ENCODE measurements around the gene FRMD5.

FRMD5 gene

GRCh38 chr15:43975770-43976169, 219.3 kb downstream of the FRMD5 start:
- no CpG with 5 or more reads among the region's 1 CpG for WGBS
- no peak for DNase-seq
- H2AK5ac ChIP-seq (ENCODE audit: low read length, severe bottlenecking) = no peak overlapping the region

DNA sequence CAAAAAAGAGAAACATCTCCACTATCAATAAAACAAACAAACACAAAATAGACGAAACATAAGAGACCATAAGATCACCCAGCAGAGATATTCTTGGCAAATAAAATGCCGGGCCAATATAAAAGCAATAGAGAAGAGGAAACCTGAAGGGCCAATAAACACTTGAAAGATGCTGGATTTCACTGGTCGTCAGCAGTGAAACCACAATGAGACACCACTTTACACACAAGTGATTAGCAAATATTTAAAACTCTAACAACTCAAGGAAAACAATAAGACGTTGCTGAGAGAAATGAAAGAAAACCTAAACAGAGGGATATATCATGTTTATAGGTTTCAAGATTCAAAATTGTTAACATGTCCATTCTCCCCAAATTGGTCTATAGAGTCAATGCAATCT, 219.7 kb downstream of the FRMD5 start:
- Histone ChIP-seq H2BK120ac (ENCODE audit: low read depth, low read length) (no peak overlapping the region), H4K8ac (ENCODE audit: low read length) (no peak overlapping the region), H3K23ac (ENCODE audit: low read length in 2 of 2) (no peak overlapping the region), H3K79me1 (replicated peaks; ENCODE audit: low read length, poor library complexity, severe bottlenecking) (peaks cover 16% of the 10 kb centered on the region), H3K18ac (ENCODE audit: low read depth in 1 of 2, low read length in 2 of 2) (no peak overlapping the region), H3K27me3 (ENCODE audit: control insufficient read depth in 1 of 2, insufficient read depth in 1 of 2, low read length in 2 of 2) (no peaks in the 10 kb centered on the region), H4K91ac (ENCODE audit: low read length) (no peak overlapping the region), H2BK12ac (ENCODE audit: low read length in 2 of 2) (no peak overlapping the region), H3K4me2 (ENCODE audit: low read length, poor library complexity, severe bottlenecking) (no peak overlapping the region), H3K14ac (ENCODE audit: low read length in 2 of 2) (no peak overlapping the region), H3K9ac (ENCODE audit: low read length) (no peak overlapping the region), H3K4ac (ENCODE audit: low read depth in 1 of 2, low read length in 2 of 2) (no peak overlapping the region), H2BK15ac (ENCODE audit: low read depth, poor library complexity, severe bottlenecking) (no peak overlapping the region), H2AK5ac (ENCODE audit: low read length, severe bottlenecking) (no peak overlapping the region), H3K4me3 (ENCODE audit: insufficient read depth in 1 of 2, low read depth in 1 of 2, low read length in 2 of 2) (no peak overlapping the region), H2AFZ (ENCODE audit: low read depth, low read length) (no peak overlapping the region), H3K9me3 (ENCODE audit: control insufficient read depth, low read length) (no peaks in the 10 kb centered on the region), H3K4me1 (ENCODE audit: control insufficient read depth, insufficient read depth, low read depth, low read length) (peaks cover 2% of the 10 kb centered on the region), H3K27ac (ENCODE audit: low read length, poor library complexity, severe bottlenecking) (no peak overlapping the region), H2BK5ac (ENCODE audit: low read depth, low read length, poor library complexity, severe bottlenecking) (no peak overlapping the region), H3K36me3 (ENCODE audit: control insufficient read depth in 1 of 2, insufficient read depth in 2 of 2, low read depth in 1 of 2, low read length in 2 of 2) (no peaks in the 10 kb centered on the region)
- DNase-seq = no peak
- 67% methylated on average over 3 of the region's 4 CpGs for WGBS

More at GRCh38 chr15:43975770-43976169, 219.3 kb downstream of the FRMD5 start:
- Histone ChIP-seq H3K4me3 (ENCODE audit: insufficient read depth in 1 of 2, low read depth in 1 of 2, low read length in 2 of 2) (no peak overlapping the region), H3K27me3 (ENCODE audit: control insufficient read depth in 1 of 2, insufficient read depth in 1 of 2, low read length in 2 of 2) (no peaks in the 10 kb centered on the region), H3K9me3 (ENCODE audit: control insufficient read depth, low read length) (no peaks in the 10 kb centered on the region), H3K36me3 (ENCODE audit: control insufficient read depth in 1 of 2, insufficient read depth in 2 of 2, low read depth in 1 of 2, low read length in 2 of 2) (no peaks in the 10 kb centered on the region), H2BK12ac (ENCODE audit: low read length in 2 of 2) (no peak overlapping the region), H2AFZ (ENCODE audit: low read depth, low read length) (no peak overlapping the region), H3K4me2 (ENCODE audit: low read length, poor library complexity, severe bottlenecking) (no peak overlapping the region), H3K4ac (ENCODE audit: low read depth in 1 of 2, low read length in 2 of 2) (no peak overlapping the region), H3K27ac (ENCODE audit: low read length, poor library complexity, severe bottlenecking) (no peak overlapping the region), H4K91ac (ENCODE audit: low read length) (no peak overlapping the region), H2BK5ac (ENCODE audit: low read depth, low read length, poor library complexity, severe bottlenecking) (no peak overlapping the region), H3K9ac (ENCODE audit: low read length) (no peak overlapping the region), H3K18ac (ENCODE audit: low read depth in 1 of 2, low read length in 2 of 2) (no peak overlapping the region), H2BK15ac (ENCODE audit: low read depth, poor library complexity, severe bottlenecking) (no peak overlapping the region), H3K23ac (ENCODE audit: low read length in 2 of 2) (no peak overlapping the region), H4K8ac (ENCODE audit: low read length) (no peak overlapping the region), H3K4me1 (ENCODE audit: control insufficient read depth, insufficient read depth, low read depth, low read length) (peaks cover 2% of the 10 kb centered on the region), H3K14ac (ENCODE audit: low read length in 2 of 2) (no peak overlapping the region), H3K79me1 (replicated peaks; ENCODE audit: low read length, poor library complexity, severe bottlenecking) (peaks cover 16% of the 10 kb centered on the region), H2BK120ac (ENCODE audit: low read depth, low read length) (no peak overlapping the region)

DNA sequence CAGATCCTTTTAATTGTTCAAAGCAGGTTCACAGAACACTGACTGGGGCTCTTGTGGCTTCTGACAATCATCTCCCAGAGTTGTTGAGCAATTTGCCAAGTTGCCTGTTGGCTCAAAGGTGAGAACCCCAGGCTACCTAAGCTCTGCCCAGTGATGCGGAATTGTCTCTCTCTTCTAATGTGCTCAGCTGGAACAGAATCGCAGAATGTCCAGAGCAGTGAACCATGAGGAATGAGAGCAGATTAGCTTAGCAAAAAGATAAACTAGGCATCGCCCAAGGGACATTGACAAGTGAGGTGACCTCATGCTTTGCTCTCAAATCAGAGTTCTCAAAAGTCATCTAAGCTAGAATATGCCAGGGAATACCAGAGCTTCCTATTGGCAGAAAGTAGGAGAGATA, 220.2 kb downstream of the FRMD5 start:
- H3K4ac ChIP-seq (ENCODE audit: low read depth in 1 of 2, low read length in 2 of 2) = no peak overlapping the region
- H2BK120ac ChIP-seq (ENCODE audit: low read depth, low read length) = no peak overlapping the region
- H3K18ac ChIP-seq (ENCODE audit: low read depth in 1 of 2, low read length in 2 of 2) = no peak overlapping the region
- H3K23ac ChIP-seq (ENCODE audit: low read length in 2 of 2) = no peak overlapping the region
- H3K9ac ChIP-seq (ENCODE audit: low read length) = no peak overlapping the region
- no peak overlapping the region for H4K8ac ChIP-seq (ENCODE audit: low read length)
- H3K79me1 ChIP-seq (replicated peaks; ENCODE audit: low read length, poor library complexity, severe bottlenecking) = peaks cover 16% of the 10 kb centered on the region
- H4K91ac ChIP-seq (ENCODE audit: low read length) = no peak overlapping the region
- H2AFZ ChIP-seq (ENCODE audit: low read depth, low read length) = no peak overlapping the region
- H2BK12ac ChIP-seq (ENCODE audit: low read length in 2 of 2) = no peak overlapping the region
- no peaks in the 10 kb centered on the region for H3K36me3 ChIP-seq (ENCODE audit: control insufficient read depth in 1 of 2, insufficient read depth in 2 of 2, low read depth in 1 of 2, low read length in 2 of 2)
- peaks cover 2% of the 10 kb centered on the region for H3K4me1 ChIP-seq (ENCODE audit: control insufficient read depth, insufficient read depth, low read depth, low read length)
- no peak overlapping the region for H3K27ac ChIP-seq (ENCODE audit: low read length, poor library complexity, severe bottlenecking)
- no peak overlapping the region for H2BK15ac ChIP-seq (ENCODE audit: low read depth, poor library complexity, severe bottlenecking)
- H2AK5ac ChIP-seq (ENCODE audit: low read length, severe bottlenecking) = no peak overlapping the region
- H3K4me3 ChIP-seq (ENCODE audit: insufficient read depth in 1 of 2, low read depth in 1 of 2, low read length in 2 of 2) = no peak overlapping the region
- H3K27me3 ChIP-seq (ENCODE audit: control insufficient read depth in 1 of 2, insufficient read depth in 1 of 2, low read length in 2 of 2) = no peaks in the 10 kb centered on the region
- 82% methylated on average over 3 of the region's 3 CpGs for WGBS
- no peak overlapping the region for H3K14ac ChIP-seq (ENCODE audit: low read length in 2 of 2)
- no peak overlapping the region for H3K4me2 ChIP-seq (ENCODE audit: low read length, poor library complexity, severe bottlenecking)
- DNase-seq = no peak
- no peak overlapping the region for H2BK5ac ChIP-seq (ENCODE audit: low read depth, low read length, poor library complexity, severe bottlenecking)
- H3K9me3 ChIP-seq (ENCODE audit: control insufficient read depth, low read length) = no peaks in the 10 kb centered on the region

DNA sequence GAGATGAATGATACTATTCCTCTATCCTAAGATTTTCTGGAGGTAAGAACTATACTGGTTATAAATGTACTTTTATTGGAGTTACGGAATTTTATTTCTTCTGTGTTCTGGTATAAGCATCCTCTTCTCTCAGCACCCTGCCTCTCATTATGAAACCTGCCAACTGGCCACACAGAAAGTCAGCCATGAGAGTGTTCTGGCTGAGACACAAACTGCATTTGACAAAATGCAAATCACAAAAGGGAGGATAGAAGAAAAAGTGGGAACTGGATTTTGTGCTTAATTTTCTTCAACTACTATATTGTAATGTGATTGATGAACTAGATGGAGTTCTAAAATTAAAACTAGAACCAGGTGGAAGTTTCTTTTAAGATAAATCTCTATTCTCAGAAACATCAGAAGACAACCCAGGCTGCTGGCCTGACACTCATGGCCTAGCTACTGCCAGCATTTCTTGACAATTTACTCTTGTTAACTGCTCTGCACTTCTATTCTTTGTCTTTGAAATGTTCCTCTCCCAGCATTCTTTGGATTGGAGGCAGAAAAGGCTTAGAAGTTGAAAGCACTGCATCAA, 225.2 kb downstream of the FRMD5 start:
- WGBS = no CpG with 5 or more reads among the region's 1 CpG

More for the DNA sequence above, 225.2 kb downstream of the FRMD5 start:
- H3K27ac ChIP-seq (ENCODE audit: low read length, poor library complexity, severe bottlenecking) = no peak overlapping the region
- no peak overlapping the region for H2AFZ ChIP-seq (ENCODE audit: low read depth, low read length)
- no peaks in the 10 kb centered on the region for H3K9me3 ChIP-seq (ENCODE audit: control insufficient read depth, low read length)
- peaks cover 17% of the 10 kb centered on the region for H3K79me1 ChIP-seq (replicated peaks; ENCODE audit: low read length, poor library complexity, severe bottlenecking)
- H2AK5ac ChIP-seq (ENCODE audit: low read length, severe bottlenecking) = no peak overlapping the region
- no peak overlapping the region for H3K4me2 ChIP-seq (ENCODE audit: low read length, poor library complexity, severe bottlenecking)
- H2BK120ac ChIP-seq (ENCODE audit: low read depth, low read length) = no peak overlapping the region
- H3K4ac ChIP-seq (ENCODE audit: low read depth in 1 of 2, low read length in 2 of 2) = no peak overlapping the region
- no peak overlapping the region for H4K91ac ChIP-seq (ENCODE audit: low read length)
- no peaks in the 10 kb centered on the region for H3K27me3 ChIP-seq (ENCODE audit: control insufficient read depth in 1 of 2, insufficient read depth in 1 of 2, low read length in 2 of 2)
- no peak overlapping the region for H2BK15ac ChIP-seq (ENCODE audit: low read depth, poor library complexity, severe bottlenecking)
- H3K18ac ChIP-seq (ENCODE audit: low read depth in 1 of 2, low read length in 2 of 2) = no peak overlapping the region
- no peak overlapping the region for H3K4me3 ChIP-seq (ENCODE audit: insufficient read depth in 1 of 2, low read depth in 1 of 2, low read length in 2 of 2)
- peaks cover 2% of the 10 kb centered on the region for H3K4me1 ChIP-seq (ENCODE audit: control insufficient read depth, insufficient read depth, low read depth, low read length)
- no peak overlapping the region for H2BK5ac ChIP-seq (ENCODE audit: low read depth, low read length, poor library complexity, severe bottlenecking)
- H3K36me3 ChIP-seq (ENCODE audit: control insufficient read depth in 1 of 2, insufficient read depth in 2 of 2, low read depth in 1 of 2, low read length in 2 of 2) = peaks cover 0 to 3% of the 10 kb centered on the region in 2 experiments
- H2BK12ac ChIP-seq (ENCODE audit: low read length in 2 of 2) = no peak overlapping the region
- H3K14ac ChIP-seq (ENCODE audit: low read length in 2 of 2) = no peak overlapping the region
- DNase-seq = no peak
- H3K23ac ChIP-seq (ENCODE audit: low read length in 2 of 2) = no peak overlapping the region
- no peak overlapping the region for H3K9ac ChIP-seq (ENCODE audit: low read length)
- H4K8ac ChIP-seq (ENCODE audit: low read length) = no peak overlapping the region

Measured in mesenchymal stem cell (in vitro differentiated cells and primary cell).